Kidney (tissue), 14 donors: ENCODE measurements around the gene MAP4. TPM values are rescaled to one million over a fixed set of nuclear protein-coding genes. Genes with fewer than 3 reads are reported as not detected.
A peak's percentile ranks its signal among the peaks of the same experiment; 100 is the strongest.

Experiments used
- DNase-seq, 5 donors: peaks; one replicate each; pipeline ENCODE4 v3.0.0-alpha.2; 2013 to 2020
- FAIRE-seq: peaks from 2 replicates; lab custom pipeline; 2012; peaks lifted over from hg19 to GRCh38; lab: Jason Lieb, UNC
- H3K27ac ChIP-seq, 2 donors: one replicate each; pipeline ENCODE4 v1.7.0; 2013; ENCODE audit warnings: low read depth in 2 of 2, low read length in 2 of 2, inconsistent platforms in 1 of 2
- H3K27me3 ChIP-seq: one replicate; pipeline ENCODE4 v1.7.1; 2013; ENCODE audit warnings: low read length, inconsistent platforms; ENCODE audit not compliant: control insufficient read depth, insufficient read depth
- H3K36me3 ChIP-seq, 3 donors: one replicate each; pipeline versions ENCODE4 v1.7.0 to v1.7.1; 2013; ENCODE audit warnings: low read length in 3 of 3, control low read depth in 1 of 3, inconsistent platforms in 1 of 3; ENCODE audit not compliant: insufficient read depth in 3 of 3, control insufficient read depth in 2 of 3
- H3K4me1 ChIP-seq, 3 donors: one replicate each; pipeline versions ENCODE4 v1.7.0 to v1.7.1; 2013; ENCODE audit warnings: low read length in 3 of 3, inconsistent platforms in 1 of 3, low read depth in 1 of 3; ENCODE audit not compliant: control insufficient read depth in 2 of 3, insufficient read depth in 2 of 3
- H3K4me3 ChIP-seq, 3 donors: one replicate each; pipeline versions ENCODE4 v1.7.0 to v1.8.1; 2013; ENCODE audit warnings: low read length in 3 of 3, control low read depth in 1 of 3, inconsistent platforms in 1 of 3
- H3K9ac ChIP-seq, 3 donors: one replicate each; pipeline versions ENCODE4 v1.7.0 to v1.7.1; 2013; ENCODE audit warnings: low read length in 3 of 3, control low read depth in 1 of 3, inconsistent platforms in 1 of 3
- H3K9me3 ChIP-seq, 3 donors: one replicate each; pipeline versions ENCODE4 v1.7.0 to v1.7.1; 2013; ENCODE audit warnings: low read length in 3 of 3, control low read depth in 1 of 3, inconsistent platforms in 1 of 3; ENCODE audit not compliant: control insufficient read depth in 2 of 3, insufficient read depth in 1 of 3
- CTCF ChIP-seq: IDR thresholded peaks from 3 replicates; pipeline ENCODE4 v1.5.1; 2012; ENCODE audit warnings: mild to moderate bottlenecking, moderate library complexity, borderline replicate concordance; ENCODE audit not compliant: insufficient read depth; ENCODE audit errors: extremely low read depth
- intact Hi-C: fragments of 100-400 bp; cut with DNase I; formaldehyde crosslinking; loops from one replicate; pipeline ENCODE4 v1.11.1; 2022
- polyA plus RNA-seq: library from polyadenylated mRNA; stranded (reverse); fragments of 350-450 nt; fragmentation: Illumina TruSeq; extraction: RNeasy Lipid Tissue Mini Kit (QIAGEN cat#74804); gene quantifications from one replicate; pipeline ENCODE4 v1.2.3, GENCODE V29; 2014; ENCODE audit warnings: low read depth, low replicate concordance; ENCODE audit not compliant: insufficient read depth
- total RNA-seq: library from RNA; stranded (reverse); fragmentation: NEBNext Ultra II Directional; extraction: Animal tissue kit (Norgen Biotek cat#: 25700); gene quantifications from one replicate; pipeline ENCODE4 v1.2.1, GENCODE V29; 2021
- donor health status: control.
- donor health status: control.
- donor health status: control.
- donor health status: control.
- donor health status: control.
- donor health status: DM: yes; HTN: yes; CAD: no.
- donor health status: Normal renal cell carcinoma (clear cell type).

Gene MAP4
- total and polyA plus RNA-seq, 2 donors from 2014 or later = 69.6 to 239 TPM

- TF ChIP-seq CTCF = no peak
- no peak overlapping the region for H3K4me3 ChIP-seq
- no peak overlapping the region for H3K27ac ChIP-seq
- FAIRE-seq (no peak), DNase-seq (peak in 1 of 5 donors; percentile 23)
- H3K27me3 ChIP-seq = no peaks in the 10 kb centered on the region
- H3K4me1 ChIP-seq = no peaks in the 10 kb centered on the region
- intact Hi-C loops = no loop called here
- no peaks in the 10 kb centered on the region for H3K9me3 ChIP-seq
- H3K9ac ChIP-seq = no peak overlapping the region
- H3K36me3 ChIP-seq = peaks cover 5 to 57% (median 45%) of the 10 kb centered on the region in 3 donors
Observed at GRCh38 chr3:47867451-47868044, 148.7 kb downstream of the MAP4 start.

DNA sequence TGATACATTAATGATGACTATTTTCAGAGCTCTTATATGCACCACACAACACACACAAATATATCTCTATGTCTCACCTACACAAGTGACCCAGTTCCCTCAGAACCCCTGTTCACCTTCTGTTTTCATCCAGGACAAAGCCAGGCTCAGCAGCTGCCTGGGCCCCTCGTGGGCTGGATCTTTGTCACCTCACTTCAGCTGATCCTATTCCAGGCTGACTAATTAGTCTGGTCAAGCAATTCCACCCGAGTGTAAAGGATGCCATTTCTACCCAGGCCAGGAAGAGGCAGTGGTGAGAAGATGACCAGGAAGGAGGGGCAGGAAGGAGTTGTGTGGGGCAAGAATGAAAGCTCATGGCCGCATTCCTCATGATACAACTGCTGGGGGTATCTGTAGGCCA, 151.0 kb downstream of the MAP4 start:
- intact Hi-C loops = no loop called here
- H3K4me3 ChIP-seq = no peak overlapping the region
- peaks cover 5 to 40% (median 33%) of the 10 kb centered on the region in 3 donors for H3K36me3 ChIP-seq
- H3K9ac ChIP-seq = no peak overlapping the region
- H3K27me3 ChIP-seq = no peaks in the 10 kb centered on the region
- FAIRE-seq (no peak), DNase-seq (no peak)
- no peaks in the 10 kb centered on the region for H3K4me1 ChIP-seq
- H3K9me3 ChIP-seq = no peaks in the 10 kb centered on the region
- no peak overlapping the region for H3K27ac ChIP-seq
- no peak for TF ChIP-seq CTCF

GRCh38 chr3:47863391-47864128, 152.7 kb downstream of the MAP4 start:
- H3K4me3 ChIP-seq = no peak overlapping the region
- H3K27ac ChIP-seq = no peak overlapping the region
- peak in 1 of 5 donors; percentile 37 for DNase-seq
- H3K4me1 ChIP-seq = no peaks in the 10 kb centered on the region
- intact Hi-C loops = no loop called here
- no peak overlapping the region for H3K9ac ChIP-seq
- H3K36me3 ChIP-seq = peaks cover 4 to 24% (median 17%) of the 10 kb centered on the region in 3 donors
- FAIRE-seq = no peak
- no peaks in the 10 kb centered on the region for H3K9me3 ChIP-seq
- H3K27me3 ChIP-seq = no peaks in the 10 kb centered on the region
- no peak for TF ChIP-seq CTCF
